Brain microvascular endothelial cell (primary cell): Measurements from ENCODE around the gene RDH13.

Experiments used
- DNase-seq: peaks from one replicate; pipeline ENCODE4 v3.0.0-alpha.2; 2020
- H3K27ac ChIP-seq: fragments of 250-450 bp; sonication (Bioruptor Pico); 2 replicates; pipeline ENCODE4 v1.5.1; 2020; ENCODE audit warnings: mild to moderate bottlenecking, moderate library complexity
- H3K27me3 ChIP-seq: fragments of 250-450 bp; sonication (Bioruptor Pico); replicated peaks from 2 replicates; pipeline ENCODE4 v1.5.1; 2020; ENCODE audit warnings: mild to moderate bottlenecking
- H3K36me3 ChIP-seq: fragments of 250-450 bp; sonication (Bioruptor Pico); replicated peaks from 2 replicates; pipeline ENCODE4 v1.5.1; 2020; ENCODE audit warnings: mild to moderate bottlenecking
- H3K4me3 ChIP-seq: 2 replicates; pipeline ENCODE4 v1.5.1; 2011; ENCODE audit warnings: low read depth, mild to moderate bottlenecking, control low read depth, low read length, moderate library complexity
- in situ Hi-C: cut with HindIII; loops from 2 replicates; pipeline ENCODE4 v1.10.0; 2017; ENCODE audit warnings: low sequenced_read_pairs, low pct_ligation_motif_present
- TF ChIP-seq, protein P1 (sequence below): IDR thresholded peaks from 2 replicates; pipeline ENCODE4 v1.5.1; 2011; ENCODE audit warnings: low read depth, mild to moderate bottlenecking, moderate library complexity, low read length, control low read depth, inconsistent platforms; ENCODE audit errors: missing control alignments

Gene RDH13

DNA sequence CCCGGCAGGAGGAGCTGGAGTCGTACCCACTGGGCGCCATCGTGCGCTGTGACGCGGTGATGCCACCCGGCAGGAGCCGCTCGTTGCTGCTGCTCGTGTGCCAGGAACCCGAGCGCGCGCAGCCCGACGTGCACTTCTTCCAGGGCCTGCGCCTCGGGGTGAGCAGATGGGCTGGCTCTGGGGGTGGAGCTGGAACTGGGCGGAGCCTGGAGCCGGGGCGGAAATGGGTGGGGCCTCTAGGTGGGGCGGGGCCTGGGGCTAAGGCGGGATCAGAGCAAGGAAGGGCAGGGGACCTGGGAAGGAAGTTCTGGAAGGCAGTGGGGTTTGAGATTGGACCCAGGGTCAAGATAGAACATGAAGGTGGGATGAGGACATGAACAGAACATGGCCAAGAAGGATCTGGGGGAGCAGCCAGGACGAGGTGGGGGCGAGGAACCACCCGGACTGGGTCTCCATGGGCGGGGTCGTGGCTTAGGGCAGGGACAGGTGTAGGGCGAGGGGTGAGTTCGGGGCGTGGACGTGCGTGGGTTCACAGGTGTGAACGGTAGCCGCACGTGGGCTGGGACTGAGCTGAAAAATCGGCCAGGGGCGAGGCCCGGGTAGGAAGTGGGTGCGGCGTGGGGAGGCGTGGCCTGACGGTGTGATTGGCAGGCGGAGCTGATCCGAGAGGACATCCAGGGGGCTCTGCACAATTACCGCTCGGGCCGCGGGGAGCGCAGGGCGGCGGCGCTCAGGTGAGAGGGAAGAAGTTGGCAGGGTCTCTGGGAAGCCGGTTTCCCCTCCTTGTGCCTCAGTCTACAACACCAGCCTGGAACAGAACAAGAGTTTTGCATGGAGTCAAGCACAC, 17.4 kb upstream of the RDH13 start:
- peak; percentile 51 for DNase-seq
- in situ Hi-C loops = no loop called here
- TF ChIP-seq, protein P1, sequence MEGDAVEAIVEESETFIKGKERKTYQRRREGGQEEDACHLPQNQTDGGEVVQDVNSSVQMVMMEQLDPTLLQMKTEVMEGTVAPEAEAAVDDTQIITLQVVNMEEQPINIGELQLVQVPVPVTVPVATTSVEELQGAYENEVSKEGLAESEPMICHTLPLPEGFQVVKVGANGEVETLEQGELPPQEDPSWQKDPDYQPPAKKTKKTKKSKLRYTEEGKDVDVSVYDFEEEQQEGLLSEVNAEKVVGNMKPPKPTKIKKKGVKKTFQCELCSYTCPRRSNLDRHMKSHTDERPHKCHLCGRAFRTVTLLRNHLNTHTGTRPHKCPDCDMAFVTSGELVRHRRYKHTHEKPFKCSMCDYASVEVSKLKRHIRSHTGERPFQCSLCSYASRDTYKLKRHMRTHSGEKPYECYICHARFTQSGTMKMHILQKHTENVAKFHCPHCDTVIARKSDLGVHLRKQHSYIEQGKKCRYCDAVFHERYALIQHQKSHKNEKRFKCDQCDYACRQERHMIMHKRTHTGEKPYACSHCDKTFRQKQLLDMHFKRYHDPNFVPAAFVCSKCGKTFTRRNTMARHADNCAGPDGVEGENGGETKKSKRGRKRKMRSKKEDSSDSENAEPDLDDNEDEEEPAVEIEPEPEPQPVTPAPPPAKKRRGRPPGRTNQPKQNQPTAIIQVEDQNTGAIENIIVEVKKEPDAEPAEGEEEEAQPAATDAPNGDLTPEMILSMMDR = no peak
- no peaks in the 10 kb centered on the region for H3K36me3 ChIP-seq
- no peak overlapping the region for H3K27ac ChIP-seq
- peak overlapping the region; percentile 24 for H3K4me3 ChIP-seq
- peaks cover 14% of the 10 kb centered on the region for H3K27me3 ChIP-seq

DNA sequence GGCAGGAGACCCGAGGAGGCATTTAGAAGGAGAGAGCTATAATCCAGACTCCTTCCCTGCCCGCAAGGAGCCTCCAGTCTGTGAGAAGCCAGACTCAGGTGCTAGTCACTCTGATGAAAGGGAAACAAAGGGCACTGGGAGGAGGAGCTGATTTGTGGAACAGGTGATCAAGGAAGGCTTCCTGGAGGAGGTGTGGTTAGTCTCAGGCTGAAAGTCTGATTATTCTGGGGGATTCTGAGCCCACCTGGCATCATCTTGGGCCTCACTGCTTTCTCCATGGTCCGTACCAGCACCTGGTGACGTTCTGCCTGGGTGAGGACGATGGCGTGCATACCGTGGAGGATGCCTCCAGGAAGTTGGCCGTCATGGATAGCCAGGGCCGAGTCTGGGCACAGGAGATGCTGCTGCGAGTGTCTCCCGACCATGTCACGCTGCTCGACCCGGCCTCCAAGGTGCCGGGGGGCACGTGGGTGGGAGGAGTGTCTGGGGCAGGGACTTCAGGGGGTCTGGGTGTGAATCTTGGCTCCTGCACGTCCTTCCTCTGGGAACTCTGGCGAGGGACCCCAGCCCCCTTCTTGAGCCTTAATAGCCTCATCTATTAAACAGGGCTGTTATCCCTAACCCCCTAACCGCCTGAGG, 16.6 kb upstream of the RDH13 start:
- in situ Hi-C loops = no loop called here
- Histone ChIP-seq H3K4me3 (no peak overlapping the region), H3K27me3 (peaks cover 14% of the 10 kb centered on the region), H3K36me3 (no peaks in the 10 kb centered on the region), H3K27ac (no peak overlapping the region)
- TF ChIP-seq, protein P1 = no peak
- DNase-seq = no peak

DNA sequence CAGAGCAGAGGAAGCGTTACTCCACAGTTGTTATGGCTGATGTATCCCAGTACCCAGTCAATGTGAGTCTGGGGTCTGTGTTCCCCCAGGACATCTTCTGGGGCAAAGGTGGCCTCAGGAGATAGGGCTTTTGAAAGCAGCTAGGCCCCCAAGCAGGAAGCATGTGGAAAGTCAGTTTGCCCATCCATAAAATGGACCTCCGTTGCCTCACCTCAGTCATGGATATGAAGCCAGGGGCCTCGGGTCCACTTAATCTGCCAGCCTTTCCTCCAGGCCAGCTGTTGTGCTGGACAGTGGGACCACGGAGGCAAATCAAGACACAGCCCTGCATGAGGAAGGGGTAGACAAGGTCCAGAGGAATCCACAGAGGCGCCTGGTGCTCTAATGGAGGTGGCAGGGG, 16.0 kb upstream of the RDH13 start:
- H3K27ac ChIP-seq = no peak overlapping the region
- TF ChIP-seq, protein P1 = no peak
- no peak overlapping the region for H3K4me3 ChIP-seq
- in situ Hi-C loops = no loop called here
- peaks cover 10% of the 10 kb centered on the region for H3K27me3 ChIP-seq
- DNase-seq = no peak
- H3K36me3 ChIP-seq = no peaks in the 10 kb centered on the region

DNA sequence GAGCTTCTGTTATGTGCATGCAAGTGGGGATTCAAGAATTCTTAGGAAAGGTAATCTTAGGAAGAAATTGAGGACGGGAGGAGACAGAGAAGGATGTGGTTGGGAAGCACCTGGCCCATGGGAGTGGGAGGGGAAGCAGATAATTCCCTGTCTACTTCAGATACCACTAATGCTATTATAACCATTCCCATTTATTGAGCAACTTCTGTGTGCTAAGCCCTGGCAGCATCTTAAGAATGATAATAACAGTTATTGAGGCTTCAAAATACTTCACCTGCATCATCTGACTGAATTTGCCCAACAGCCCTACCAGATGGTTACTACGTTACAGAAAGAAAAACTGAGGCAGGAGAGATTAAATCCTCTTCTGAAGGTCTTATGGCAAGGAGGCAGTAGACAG, 14.2 kb upstream of the RDH13 start:
- in situ Hi-C loops = no loop called here
- DNase-seq = no peak
- H3K36me3 ChIP-seq = no peaks in the 10 kb centered on the region
- TF ChIP-seq, protein P1 = no peak
- H3K4me3 ChIP-seq = no peak overlapping the region
- peaks cover under 1% of the 10 kb centered on the region for H3K27me3 ChIP-seq
- H3K27ac ChIP-seq = no peak overlapping the region

DNA sequence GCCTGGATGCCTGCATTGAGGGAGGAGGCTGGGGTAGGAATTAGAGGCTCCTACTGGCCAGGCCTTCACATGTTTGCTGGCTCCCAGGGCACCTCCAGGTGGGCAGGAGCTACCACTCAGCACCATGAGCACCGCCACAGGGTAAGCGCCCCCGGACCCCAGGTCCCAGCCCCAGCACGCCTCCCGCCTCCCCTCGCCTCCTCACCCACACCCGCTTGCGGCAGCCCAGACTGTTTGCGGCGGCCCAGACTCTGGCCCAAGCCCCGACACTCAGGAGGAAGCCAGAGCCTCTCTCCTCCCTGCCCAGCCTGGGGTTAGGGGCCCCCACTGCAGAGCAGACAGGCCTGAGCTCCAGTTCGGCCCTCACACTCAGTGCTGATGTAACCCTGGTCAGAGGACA, 13.4 kb upstream of the RDH13 start:
- in situ Hi-C loops = no loop called here
- H3K27me3 ChIP-seq = no peaks in the 10 kb centered on the region
- H3K36me3 ChIP-seq = no peaks in the 10 kb centered on the region
- no peak overlapping the region for H3K4me3 ChIP-seq
- no peak overlapping the region for H3K27ac ChIP-seq
- DNase-seq = no peak
- TF ChIP-seq, protein P1 = no peak
